Testis (tissue), 2 donors: ENCODE measurements around the gene SLCO4A1.

Source experiments
- POLR2A ChIP-seq: fragments of 450-650 bp; IDR thresholded peaks from one replicate; pipeline ENCODE4 v1.6.1; 2017; ENCODE audit warnings: antibody characterized with exemption, mild to moderate bottlenecking, moderate library complexity
- TF ChIP-seq, protein P1 (sequence below), 3 experiments: fragments of 450-650 bp in 2 of 3; fragments of 200-600 bp in 1 of 3; sonication (generic) in 1 of 3; IDR thresholded peaks; one replicate each; pipeline ENCODE4 v1.5.1; 2016 to 2019; ENCODE audit warnings: antibody characterized with exemption in 3 of 3, mild to moderate bottlenecking in 2 of 3, moderate library complexity in 1 of 3

DNA sequence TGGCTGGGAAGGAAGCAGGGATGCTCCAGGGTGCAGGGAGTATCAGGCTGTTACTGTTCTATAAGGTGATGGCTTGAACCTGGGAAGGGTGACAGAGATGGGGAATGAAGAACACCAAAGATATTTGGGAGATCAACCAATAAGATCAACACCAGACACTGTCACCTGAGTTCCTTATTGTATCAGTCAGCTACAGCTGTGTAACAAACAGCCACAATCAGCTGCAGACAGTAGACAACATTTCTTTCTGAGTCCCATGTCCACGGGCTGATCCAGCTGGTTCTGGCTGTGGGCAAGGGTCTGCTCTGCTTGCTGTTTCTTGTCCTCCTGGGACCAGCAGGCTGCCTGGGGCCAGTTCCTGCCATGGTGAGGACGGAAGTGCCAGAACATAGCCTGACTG, 31.3 kb upstream of the SLCO4A1 start:
- TF ChIP-seq POLR2A: no peak
- TF ChIP-seq, protein P1, sequence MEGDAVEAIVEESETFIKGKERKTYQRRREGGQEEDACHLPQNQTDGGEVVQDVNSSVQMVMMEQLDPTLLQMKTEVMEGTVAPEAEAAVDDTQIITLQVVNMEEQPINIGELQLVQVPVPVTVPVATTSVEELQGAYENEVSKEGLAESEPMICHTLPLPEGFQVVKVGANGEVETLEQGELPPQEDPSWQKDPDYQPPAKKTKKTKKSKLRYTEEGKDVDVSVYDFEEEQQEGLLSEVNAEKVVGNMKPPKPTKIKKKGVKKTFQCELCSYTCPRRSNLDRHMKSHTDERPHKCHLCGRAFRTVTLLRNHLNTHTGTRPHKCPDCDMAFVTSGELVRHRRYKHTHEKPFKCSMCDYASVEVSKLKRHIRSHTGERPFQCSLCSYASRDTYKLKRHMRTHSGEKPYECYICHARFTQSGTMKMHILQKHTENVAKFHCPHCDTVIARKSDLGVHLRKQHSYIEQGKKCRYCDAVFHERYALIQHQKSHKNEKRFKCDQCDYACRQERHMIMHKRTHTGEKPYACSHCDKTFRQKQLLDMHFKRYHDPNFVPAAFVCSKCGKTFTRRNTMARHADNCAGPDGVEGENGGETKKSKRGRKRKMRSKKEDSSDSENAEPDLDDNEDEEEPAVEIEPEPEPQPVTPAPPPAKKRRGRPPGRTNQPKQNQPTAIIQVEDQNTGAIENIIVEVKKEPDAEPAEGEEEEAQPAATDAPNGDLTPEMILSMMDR (IDR thresholded peaks at IDR 0.05): no peak
